ENCODE measurements around the gene ZFC3H1. TPM values are rescaled to one million over a fixed set of nuclear protein-coding genes. Genes with fewer than 3 reads are reported as not detected.

Gene ZFC3H1
- total and polyA plus RNA-seq, 2 of the 13 experiments (the other 11 are each of a cell fraction or from before 2014, with no cell fraction given) = 17.1 to 38.3 TPM

DNA sequence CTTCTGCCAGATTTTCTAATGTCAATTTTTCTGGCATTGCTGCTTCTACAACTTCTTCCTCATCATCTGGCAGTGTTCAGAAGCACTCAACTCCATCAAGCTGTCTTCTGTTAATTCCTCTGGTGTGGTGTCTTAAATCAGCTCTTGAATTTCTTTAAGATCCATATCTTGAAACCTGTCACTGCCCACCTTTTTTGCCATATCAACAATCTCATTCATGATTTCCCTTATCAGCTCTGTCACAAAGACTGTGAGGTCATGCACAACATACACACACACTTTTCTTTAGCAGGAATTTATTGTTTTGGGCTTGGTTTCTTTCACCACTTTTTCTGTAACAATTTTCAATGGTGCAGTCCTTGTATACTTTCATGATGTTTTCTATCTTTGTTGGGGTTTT is 7.7 kb upstream of the ZFC3H1 start:
- Histone ChIP-seq H3K27ac (ENCODE audit: extremely low read length, insufficient read depth, low read length) (no peak overlapping the region), H3K27me3 (ENCODE audit: control insufficient read depth in 1 of 2, insufficient read depth in 2 of 2, low read length in 2 of 2) (no peaks in the 10 kb centered on the region), H4K20me1 (ENCODE audit: insufficient read depth, low read length) (no peaks in the 10 kb centered on the region), H3K36me3 (replicated peaks in 1 of 2; ENCODE audit: control insufficient read depth in 1 of 2, insufficient read depth in 2 of 2, low read length in 2 of 2) (no peaks in the 10 kb centered on the region), H3K9ac (ENCODE audit: insufficient read depth, low read depth, low read length) (no peak overlapping the region), H3K9me3 (ENCODE audit: low read length) (no peaks in the 10 kb centered on the region), H3K4me3 (replicated peaks in 1 of 3; ENCODE audit: insufficient read depth in 1 of 3, low read depth in 2 of 3, low read length in 3 of 3) (no peak overlapping the region), H3K4me2 (ENCODE audit: low read depth, low read length) (no peak overlapping the region), H2AFZ (ENCODE audit: low read length) (no peak overlapping the region), H3K4me1 (ENCODE audit: insufficient read depth, low read length) (peaks cover 19% of the 10 kb centered on the region), H3K79me2 (ENCODE audit: insufficient read depth, low read length) (peaks cover 4% of the 10 kb centered on the region)
- BruUV-seq (replicated peaks) = no TSS peak
- in situ Hi-C loops (cut with HindIII; ENCODE audit: extremely low pct_ligation_motif_present, low pct_unique_long_range_greater_than_20kb) = no loop called here
- DNase-seq (ENCODE audit: low spot score) (no peak), ATAC-seq (no peak), FAIRE-seq (no peak)
- CTCF ChIA-PET (ENCODE audit: low intra/inter-chr PET ratio, low total read pairs) = no interaction called here
- TF ChIP-seq, protein P1, sequence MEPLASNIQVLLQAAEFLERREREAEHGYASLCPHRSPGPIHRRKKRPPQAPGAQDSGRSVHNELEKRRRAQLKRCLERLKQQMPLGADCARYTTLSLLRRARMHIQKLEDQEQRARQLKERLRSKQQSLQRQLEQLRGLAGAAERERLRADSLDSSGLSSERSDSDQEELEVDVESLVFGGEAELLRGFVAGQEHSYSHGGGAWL (CRISPR knock-in tag; IDR thresholded peaks at IDR 0.05) = no peak
- TF ChIP-seq REPIN1 (CRISPR knock-in tag; IDR thresholded peaks at IDR 0.05; ENCODE audit: borderline replicate concordance, low read depth) = no peak
- TF ChIP-seq, protein P2, sequence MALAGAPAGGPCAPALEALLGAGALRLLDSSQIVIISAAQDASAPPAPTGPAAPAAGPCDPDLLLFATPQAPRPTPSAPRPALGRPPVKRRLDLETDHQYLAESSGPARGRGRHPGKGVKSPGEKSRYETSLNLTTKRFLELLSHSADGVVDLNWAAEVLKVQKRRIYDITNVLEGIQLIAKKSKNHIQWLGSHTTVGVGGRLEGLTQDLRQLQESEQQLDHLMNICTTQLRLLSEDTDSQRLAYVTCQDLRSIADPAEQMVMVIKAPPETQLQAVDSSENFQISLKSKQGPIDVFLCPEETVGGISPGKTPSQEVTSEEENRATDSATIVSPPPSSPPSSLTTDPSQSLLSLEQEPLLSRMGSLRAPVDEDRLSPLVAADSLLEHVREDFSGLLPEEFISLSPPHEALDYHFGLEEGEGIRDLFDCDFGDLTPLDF (CRISPR knock-in tag; IDR thresholded peaks at IDR 0.05) = no peak
- TF ChIP-seq NR3C1 (CRISPR knock-in tag; IDR thresholded peaks at IDR 0.05) = no peak
- no peak for TF ChIP-seq ZNF552 (CRISPR knock-in tag; IDR thresholded peaks at IDR 0.05; ENCODE audit: borderline replicate concordance)
- TF ChIP-seq, protein P3, sequence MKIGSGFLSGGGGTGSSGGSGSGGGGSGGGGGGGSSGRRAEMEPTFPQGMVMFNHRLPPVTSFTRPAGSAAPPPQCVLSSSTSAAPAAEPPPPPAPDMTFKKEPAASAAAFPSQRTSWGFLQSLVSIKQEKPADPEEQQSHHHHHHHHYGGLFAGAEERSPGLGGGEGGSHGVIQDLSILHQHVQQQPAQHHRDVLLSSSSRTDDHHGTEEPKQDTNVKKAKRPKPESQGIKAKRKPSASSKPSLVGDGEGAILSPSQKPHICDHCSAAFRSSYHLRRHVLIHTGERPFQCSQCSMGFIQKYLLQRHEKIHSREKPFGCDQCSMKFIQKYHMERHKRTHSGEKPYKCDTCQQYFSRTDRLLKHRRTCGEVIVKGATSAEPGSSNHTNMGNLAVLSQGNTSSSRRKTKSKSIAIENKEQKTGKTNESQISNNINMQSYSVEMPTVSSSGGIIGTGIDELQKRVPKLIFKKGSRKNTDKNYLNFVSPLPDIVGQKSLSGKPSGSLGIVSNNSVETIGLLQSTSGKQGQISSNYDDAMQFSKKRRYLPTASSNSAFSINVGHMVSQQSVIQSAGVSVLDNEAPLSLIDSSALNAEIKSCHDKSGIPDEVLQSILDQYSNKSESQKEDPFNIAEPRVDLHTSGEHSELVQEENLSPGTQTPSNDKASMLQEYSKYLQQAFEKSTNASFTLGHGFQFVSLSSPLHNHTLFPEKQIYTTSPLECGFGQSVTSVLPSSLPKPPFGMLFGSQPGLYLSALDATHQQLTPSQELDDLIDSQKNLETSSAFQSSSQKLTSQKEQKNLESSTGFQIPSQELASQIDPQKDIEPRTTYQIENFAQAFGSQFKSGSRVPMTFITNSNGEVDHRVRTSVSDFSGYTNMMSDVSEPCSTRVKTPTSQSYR (CRISPR knock-in tag; IDR thresholded peaks at IDR 0.05; ENCODE audit: borderline replicate concordance) = no peak
- no peak for TF ChIP-seq RAD21 (CRISPR knock-in tag; IDR thresholded peaks at IDR 0.05)
- no peak for TF ChIP-seq ZNF749 (CRISPR knock-in tag; IDR thresholded peaks at IDR 0.05; ENCODE audit: borderline replicate concordance)
- TF ChIP-seq ZNF264 (CRISPR knock-in tag; IDR thresholded peaks at IDR 0.05) = no peak
- TF ChIP-seq ZNF180 (CRISPR knock-in tag; IDR thresholded peaks at IDR 0.05; ENCODE audit: borderline replicate concordance, low read depth) = no peak
- TF ChIP-seq ARNTL (CRISPR knock-in tag; IDR thresholded peaks at IDR 0.05) = no peak
- POLR2A ChIA-PET = no interaction called here
- intact Hi-C loops (cut with micrococcal nuclease; ENCODE audit: unreplicated experiment) = no loop called here

Data from HepG2 (cell line).